NCI-H526 (cell line): ENCODE data around the gene FAM240A.

Experiments
- DNase-seq, 2 experiments: peaks; one replicate each; lab custom pipeline; 2025; lab: John Stamatoyannopoulos, UW

FAM240A gene

DNA sequence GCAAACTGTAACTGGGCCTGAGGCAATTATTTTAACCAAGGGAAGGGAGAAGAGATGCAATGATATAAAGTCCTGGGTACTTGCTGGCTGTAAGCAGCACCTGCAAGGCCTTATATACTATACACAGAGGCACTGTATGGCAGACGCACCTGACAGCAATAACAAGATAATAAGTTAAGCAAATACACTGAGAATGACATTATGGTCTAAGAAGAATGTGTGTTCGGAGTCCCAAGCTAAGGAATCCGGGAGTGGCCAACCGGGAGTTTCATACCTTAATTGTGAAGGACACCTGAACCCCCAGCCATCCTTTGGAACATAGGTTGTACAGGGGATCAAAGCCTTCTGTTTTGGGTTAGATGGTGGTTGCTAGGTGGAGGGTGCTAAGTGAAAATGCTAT is 13.7 kb downstream of the FAM240A start:
- no peak for DNase-seq

GRCh38 chr3:46627078-46627477 is 14.8 kb downstream of the FAM240A start:
- DNase-seq = no peak

DNA sequence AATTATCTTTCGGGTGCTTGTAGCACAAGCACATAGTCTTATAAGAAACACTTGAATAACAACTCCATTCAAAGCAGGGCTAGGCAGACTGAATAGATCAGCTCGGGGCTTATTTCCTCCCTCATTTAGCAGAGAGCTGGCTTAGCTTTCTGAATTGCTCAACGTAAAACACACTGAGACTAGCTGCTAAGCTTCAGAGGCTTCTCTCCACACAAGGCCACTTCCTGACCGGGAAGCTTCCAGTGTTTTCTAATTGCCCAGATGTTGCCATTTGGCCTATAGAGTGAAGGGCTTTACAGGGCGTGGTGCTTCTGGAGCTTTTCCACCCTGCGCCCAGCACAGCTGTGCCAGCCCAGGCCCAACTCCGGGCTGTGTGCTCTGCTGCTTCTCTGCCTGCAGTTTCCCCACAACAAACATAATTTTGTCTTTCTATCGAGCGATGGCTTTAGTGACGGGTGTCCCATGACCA is 16.6 kb downstream of the FAM240A start:
- DNase-seq = peak; percentile 22 to 39

DNA sequence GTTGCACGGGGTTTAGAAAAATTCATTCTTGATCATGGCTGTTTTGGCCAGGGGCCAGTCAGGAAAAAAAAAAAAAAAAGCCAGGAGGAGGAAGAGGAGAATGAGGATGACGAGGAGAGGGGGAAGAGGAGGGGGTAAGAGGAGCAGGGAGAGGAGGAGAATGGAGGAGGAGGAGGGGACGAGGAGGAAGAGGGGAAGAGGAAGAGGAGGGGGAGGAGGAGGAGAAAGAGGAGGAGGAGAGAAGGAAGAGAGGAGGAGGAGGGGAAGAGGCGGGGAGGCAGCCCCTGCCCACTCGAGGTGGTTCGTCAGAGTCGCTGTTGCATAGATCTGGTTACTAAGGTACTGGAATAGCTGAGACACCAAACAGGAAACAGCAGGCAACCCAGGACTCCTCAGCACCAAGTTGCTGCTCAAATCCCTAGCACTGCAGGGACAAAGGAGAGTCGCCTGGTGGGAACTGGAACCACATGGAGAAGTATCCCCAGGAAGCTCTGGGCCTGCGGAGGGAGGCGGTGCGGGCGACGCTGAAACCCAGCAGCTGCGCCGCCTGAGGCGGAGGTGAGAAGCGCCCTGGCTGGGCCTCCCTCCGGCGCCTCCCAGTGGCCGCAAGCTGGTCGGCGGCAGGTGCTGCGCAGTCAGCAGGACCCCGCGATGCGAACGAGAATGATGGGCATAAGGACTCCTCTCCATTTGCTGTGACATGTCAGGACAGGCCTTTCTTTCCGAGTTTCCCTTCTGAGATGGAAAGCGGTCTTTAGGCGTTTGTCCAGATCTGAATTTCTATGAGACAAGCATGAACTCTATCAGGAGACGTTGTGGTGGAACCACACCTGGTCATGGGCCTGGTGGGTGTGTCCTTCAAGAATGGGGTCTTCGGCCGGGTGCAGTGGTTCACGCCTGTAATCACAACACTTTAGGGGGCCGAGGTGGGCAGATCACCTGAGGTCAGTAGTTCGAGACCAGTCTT is 17.5 kb downstream of the FAM240A start:
- DNase-seq = peak; percentile 50 to 88

DNA sequence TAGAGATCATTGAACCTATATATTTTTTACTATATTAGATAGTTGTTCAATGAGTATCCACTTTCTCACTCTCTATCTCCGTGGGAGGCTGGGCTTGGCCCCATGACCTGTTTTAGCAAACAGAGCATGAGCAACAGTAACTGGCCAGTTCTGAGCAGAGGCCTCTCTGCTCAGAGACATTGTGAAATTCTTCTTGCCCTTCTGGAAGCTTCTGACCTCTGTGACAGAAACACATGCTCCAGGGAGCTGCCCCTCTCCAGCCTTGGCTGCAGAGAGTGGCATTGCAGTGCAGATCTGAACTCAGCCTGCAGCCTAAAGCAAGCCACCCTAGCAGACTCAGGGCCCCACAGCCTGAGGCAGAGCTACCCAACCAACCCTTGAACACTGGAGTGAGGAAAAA is 20.5 kb downstream of the FAM240A start:
- no peak for DNase-seq

DNA sequence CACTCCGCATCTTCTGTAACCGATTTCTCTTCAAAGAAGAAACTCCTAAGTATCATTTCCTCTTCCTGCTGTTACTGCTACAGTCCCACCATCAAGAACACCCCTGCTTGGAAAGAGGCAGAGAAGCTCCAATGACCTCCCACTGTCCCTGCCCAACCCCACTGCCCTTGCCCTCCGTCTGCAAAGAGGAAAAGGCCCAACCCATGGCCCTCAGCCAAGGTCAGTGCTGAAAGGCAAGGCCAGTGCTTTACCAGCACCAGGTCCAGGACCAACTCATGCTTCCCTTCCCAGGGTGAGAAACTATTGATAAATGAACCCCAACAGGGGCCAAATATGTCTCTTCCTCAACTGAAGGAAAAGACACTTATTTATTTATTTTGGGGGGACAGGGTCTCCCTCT is 22.5 kb downstream of the FAM240A start:
- no peak for DNase-seq

DNA sequence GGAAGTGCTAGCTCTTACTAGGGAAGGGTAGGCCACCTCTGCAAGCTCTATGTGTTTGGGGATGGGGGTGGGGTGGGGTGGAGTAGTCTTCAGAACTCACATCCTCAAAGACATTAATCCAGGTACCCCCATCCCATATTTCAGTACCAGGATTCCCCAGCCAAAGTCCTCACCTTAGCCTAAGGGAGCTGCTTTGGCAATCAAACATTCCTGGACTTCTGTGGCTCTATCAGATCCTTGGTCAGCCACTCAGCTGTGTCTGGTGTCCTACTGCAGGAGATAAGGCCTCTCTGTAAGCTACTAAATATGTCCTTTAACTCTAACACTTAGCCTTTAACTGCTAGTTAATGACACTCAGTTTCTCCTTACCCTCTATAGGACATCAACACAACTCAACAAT is 26.9 kb downstream of the FAM240A start:
- DNase-seq = no peak

GRCh38 chr3:46640927-46641326 is 28.6 kb downstream of the FAM240A start:
- no peak for DNase-seq

DNA sequence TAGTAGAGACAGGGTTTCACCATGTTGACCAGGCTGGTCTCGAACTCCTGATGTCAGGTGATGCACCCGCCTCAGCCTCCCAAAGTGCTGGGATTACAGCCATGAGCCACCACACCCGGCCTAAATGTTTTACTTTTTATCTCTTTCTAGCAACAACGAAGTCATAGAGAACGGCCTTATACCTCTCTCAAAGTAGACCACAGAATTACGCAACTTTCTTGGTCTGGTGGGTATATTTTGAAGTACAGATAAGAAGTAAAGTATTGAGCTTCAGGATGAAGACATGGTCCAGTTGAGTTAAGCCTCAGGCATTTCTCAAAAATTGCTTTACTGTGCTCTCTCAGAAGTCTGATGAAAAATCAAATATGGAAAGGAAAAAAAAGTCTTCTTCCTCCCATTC is 30.6 kb downstream of the FAM240A start:
- DNase-seq = no peak

- no peak for DNase-seq
These were observed 31.4 kb downstream of the FAM240A start for GRCh38 chr3:46643701-46644100.

DNA sequence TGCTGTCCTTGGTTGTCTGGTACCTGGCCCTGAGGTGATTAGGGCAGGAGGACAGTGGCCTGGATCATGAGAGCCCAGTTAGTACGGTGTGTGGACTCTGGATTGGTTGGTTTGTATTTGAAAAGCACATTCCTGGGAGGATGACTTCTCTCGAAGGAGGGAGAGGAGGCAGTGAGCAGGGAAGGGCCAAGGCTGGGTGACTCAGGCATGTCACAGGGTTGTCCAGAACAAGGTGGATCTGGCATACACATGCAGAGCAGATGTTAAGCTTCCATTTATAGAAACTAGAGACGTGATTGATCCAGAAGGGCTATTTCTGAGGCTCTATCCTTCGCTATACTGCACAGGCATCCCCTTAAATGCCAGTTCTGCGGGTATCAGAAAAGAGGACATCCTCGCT is 34.4 kb downstream of the FAM240A start:
- DNase-seq = no peak

DNA sequence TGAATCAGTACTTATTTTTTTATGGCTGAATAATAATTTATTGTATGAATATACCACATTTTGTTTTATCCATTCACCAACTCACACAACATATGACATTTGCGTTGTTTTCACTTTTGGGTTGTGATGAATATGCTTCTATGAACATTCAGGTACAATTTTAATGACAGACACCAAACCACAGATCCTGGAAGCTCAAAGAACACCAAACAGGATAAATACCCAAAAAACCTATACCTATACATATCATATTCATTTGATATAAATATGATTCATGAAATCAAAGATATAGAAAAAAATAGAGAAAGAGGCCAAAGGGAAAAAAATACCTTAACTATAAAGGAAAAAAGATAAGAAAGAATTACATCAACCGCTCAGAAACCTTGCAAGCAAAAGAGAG is 35.8 kb downstream of the FAM240A start:
- DNase-seq = no peak

DNA sequence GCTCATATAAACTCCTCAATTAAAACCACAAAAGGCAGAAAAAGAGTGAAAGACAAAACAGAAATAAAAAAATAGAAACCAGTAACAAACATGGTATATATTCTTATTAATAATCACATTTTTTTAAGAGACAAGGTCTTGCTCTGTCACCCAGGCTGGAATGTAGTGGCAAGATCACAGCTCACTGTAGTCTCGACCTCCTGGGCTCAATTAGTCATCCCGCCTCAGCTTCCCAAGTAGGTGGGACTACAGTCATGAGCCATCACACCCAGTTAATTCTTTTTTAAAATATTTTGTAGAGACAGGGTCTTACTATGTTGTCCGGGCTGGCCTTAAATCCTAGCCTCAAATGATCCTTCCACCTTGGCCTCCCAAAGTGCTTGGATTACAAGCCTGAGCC is 37.1 kb downstream of the FAM240A start:
- no peak for DNase-seq

DNA sequence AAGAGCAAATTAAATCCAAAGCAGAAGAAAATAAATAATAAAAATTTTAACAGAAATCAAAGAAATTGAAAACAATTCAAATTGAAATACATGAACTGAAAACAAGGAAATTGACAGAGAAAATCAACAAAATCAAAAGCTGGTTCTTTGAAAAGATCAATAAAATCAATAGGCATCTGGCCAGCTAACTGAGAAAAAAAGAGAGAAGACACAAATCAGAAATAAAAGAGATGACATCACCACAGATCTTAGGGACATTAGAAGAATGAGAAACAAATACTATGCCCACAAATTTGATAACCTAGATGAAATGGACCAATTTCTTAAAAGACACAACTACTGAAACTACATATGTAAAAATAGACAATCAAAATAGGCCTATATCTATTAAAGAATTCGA is 38.8 kb downstream of the FAM240A start:
- no peak for DNase-seq

DNA sequence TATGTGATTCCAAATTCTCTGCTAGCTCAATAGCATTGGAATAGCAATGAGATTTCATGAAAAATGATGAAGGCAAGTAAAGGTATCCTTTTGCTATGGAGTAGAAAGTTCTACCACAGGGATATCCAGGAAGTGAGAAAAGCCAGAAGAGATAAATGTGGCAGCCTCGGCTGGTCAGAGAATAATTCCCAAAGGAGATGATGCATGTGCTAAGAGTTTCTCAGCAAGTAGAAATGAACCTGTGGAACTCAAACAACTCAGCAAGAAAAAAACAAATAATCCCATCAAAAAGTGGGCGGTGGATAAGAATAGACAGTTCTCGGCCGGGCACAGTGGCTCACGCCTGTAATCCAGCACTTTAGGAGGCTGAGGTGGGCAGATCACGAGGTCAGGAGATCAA is 42.9 kb downstream of the FAM240A start:
- DNase-seq = no peak

DNA sequence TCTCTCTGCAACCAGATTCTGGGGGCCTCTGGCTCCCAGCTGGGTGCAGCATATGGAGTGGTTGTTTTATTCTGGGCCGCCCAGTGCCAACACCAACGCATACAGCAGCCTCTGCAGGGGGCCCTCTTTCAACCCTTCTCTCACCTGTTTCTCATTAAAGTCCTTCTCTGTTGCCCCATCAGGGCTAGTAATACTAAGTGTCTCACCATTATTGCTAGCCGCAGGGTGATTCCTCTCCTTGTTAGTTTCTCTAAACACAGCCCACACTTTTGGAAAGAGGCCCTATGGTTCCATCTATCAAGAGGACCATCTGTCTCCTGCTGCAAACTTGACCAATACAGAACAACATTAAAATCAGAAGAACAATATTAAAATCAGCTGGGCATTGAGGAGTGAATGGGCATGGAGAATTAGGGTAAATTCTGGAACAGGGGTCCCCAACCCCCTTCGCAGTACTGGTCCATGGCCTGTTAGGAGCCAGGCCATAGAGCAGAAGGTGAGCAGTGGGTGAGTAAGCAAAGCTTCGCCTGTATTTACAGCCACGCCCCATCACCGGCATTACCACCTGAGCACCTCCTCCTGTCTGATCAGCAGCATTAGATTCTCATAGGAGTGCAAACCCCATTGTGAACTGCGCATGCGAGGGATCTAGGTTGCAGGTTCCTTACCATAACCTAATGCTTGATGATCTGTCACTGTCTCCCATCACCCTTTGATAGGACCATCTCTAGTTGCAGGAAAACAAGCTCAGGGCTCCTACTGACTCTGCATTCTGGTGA is 44.6 kb downstream of the FAM240A start:
- no peak for DNase-seq

- DNase-seq = no peak
These were observed 47.0 kb downstream of the FAM240A start for GRCh38 chr3:46659285-46659684.

DNA sequence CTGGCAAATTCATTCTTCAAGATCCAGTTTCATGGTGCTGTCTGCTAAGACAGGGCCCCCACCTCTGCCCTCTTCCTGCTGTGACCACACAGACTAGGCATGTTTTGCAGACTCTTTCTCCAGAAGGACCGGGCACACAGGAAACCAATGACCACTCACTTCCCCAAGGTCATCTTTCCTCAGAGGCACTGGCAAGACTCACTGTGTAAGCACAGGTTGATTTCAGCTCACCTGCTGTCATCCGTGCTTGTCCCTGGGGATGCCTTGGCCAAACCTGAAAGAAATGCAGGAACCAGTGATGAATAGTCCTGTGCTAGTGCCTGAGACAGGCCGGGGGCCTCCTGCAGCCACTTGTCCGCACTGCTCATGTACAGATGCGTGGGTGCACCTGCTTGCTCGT is 47.7 kb downstream of the FAM240A start:
- DNase-seq = no peak

GRCh38 chr3:46660543-46661523 is 48.5 kb downstream of the FAM240A start:
- DNase-seq = peak in 1 of 2 experiments; percentile 42

DNA sequence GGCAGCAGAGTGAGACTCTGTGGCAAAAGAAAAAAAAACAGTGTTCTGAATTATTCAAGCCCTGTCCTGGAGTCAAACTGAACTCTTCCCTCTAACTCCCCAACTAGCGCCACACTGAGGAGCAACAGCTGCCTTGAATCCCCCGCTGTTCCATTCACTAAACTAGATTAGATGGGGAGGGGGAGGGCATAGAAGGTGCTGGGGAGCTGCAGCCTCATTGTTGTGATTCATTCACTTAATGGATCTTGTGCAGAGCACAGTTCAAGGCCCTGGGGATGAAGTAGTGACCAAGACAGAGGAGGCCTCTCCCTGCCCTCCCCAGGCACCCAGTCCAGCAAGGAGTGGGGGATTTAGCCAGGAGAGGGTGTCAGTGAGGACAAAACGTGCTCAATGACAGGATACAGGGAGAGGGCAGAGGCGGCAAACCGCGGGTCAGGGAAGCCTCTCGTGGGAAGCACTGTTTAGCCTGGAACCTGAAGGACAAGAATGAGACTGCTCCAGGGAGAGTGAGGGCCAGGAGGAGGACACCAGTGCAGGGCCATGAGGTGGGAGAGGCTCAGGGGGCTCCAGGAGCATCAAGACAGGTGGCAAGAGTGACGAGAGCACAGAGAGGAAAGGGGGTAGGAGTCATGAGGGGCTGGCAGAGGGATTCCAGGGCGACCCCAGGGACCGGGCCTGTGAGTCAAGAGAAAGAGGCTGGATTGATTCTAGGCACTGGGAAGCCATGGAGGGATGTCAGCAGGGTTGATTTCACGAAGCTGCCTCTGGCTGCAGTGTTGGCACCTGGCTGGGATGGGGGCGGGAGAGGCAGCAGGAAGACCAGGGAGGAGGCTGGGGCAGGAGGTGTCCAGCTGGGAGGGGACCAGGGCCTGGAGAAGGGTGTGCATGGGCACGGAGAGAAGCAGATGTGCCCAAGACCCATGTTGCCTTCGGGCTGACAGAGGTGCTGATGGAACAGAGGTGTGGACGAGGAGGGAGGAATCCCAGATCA is 49.7 kb downstream of the FAM240A start:
- no peak for DNase-seq
